B cell (primary cell): ENCODE results near the gene UNC13D.

Experiments used
- CTCF ChIP-seq: fragments of 200-600 bp; IDR thresholded peaks from one replicate; pipeline ENCODE4 v1.8.0; 2022; ENCODE audit warnings: antibody characterized with exemption, mild to moderate bottlenecking
- EZH2 ChIP-seq: IDR thresholded peaks from 2 replicates; pipeline ENCODE4 v1.6.1; 2012; ENCODE audit warnings: borderline replicate concordance, low read depth, mild to moderate bottlenecking, moderate library complexity, low read length; ENCODE audit not compliant: insufficient read depth, poor library complexity, severe bottlenecking

GRCh38 chr17:75832652-75833400 is 11.4 kb downstream of the UNC13D start:
- TF ChIP-seq CTCF (no peak), EZH2 (no peak)
